ENCODE measurements around the gene TAF4.

GRCh38 chr20:62010551-62011402, 54.9 kb downstream of the TAF4 start:
- no peak for TF ChIP-seq ZNF792 (tag by site-specific recombination; IDR thresholded peaks at IDR 0.05)
- no peak for TF ChIP-seq ZNF398 (tag by site-specific recombination; IDR thresholded peaks at IDR 0.05)

Data from HEK293 (cell line).